Naive thymus-derived CD8-positive, alpha-beta T cell (primary cell): Measurements from ENCODE around the gene CACNA1E. TPM values are rescaled to one million over a fixed set of nuclear protein-coding genes. Genes with fewer than 3 reads are reported as not detected.
A peak's percentile ranks its signal among the peaks of the same experiment; 100 is the strongest.

ENCODE experiments used
- ATAC-seq, 2 donors: fragments of 150-1000 bp; cut with Tn5 transposase in 1 of 2; sonication (Bioruptor Pico), chemical (Tn5 transposase) in 1 of 2; 1 replicate in 1 of 2; 2 replicates in 1 of 2; pipeline ENCODE4 v1.10.0; 2021; ENCODE audit warnings: mild to moderate bottlenecking in 2 of 2, moderate library complexity in 2 of 2
- POLR2A ChIA-PET: fragments of 350-600 bp; sonication (Branson Sonifier 250); formaldehyde crosslinking; loops from one replicate; lab custom pipeline; 2021; ENCODE audit warnings: antibody characterized with exemption; lab: Charles Lee
- DNase-seq, 10 donors: peaks; one replicate each; pipeline versions ENCODE4 v3.0.0 to v3.0.0-alpha.2; 2020 to 2022
- H3K27ac Mint-ChIP-seq, 10 donors: one replicate each; pipeline ENCODE4 v1.8.0; 2020 to 2022; ENCODE audit warnings: mild to moderate bottlenecking in 10 of 10, mixed read lengths in 10 of 10, moderate library complexity in 4 of 10, inconsistent platforms in 1 of 10
- H3K27me3 Mint-ChIP-seq, 5 donors: one replicate each; pipeline ENCODE4 v1.8.0; 2021 to 2022; ENCODE audit warnings: mixed read lengths in 5 of 5
- H3K36me3 Mint-ChIP-seq, 3 donors: one replicate each; pipeline ENCODE4 v1.8.0; 2020 to 2022; ENCODE audit warnings: mixed read lengths in 3 of 3, mild to moderate bottlenecking in 2 of 3, inconsistent platforms in 1 of 3
- H3K4me1 Mint-ChIP-seq, 4 donors: one replicate each; pipeline ENCODE4 v1.8.0; 2021 to 2022; ENCODE audit warnings: mixed read lengths in 4 of 4
- H3K4me3 Mint-ChIP-seq, 10 donors: one replicate each; pipeline ENCODE4 v1.8.0; 2020 to 2022; ENCODE audit warnings: mild to moderate bottlenecking in 10 of 10, mixed read lengths in 10 of 10, moderate library complexity in 6 of 10, inconsistent platforms in 1 of 10
- H3K9me3 Mint-ChIP-seq, 9 donors: one replicate each; pipeline ENCODE4 v1.8.0; 2020 to 2022; ENCODE audit warnings: mixed read lengths in 9 of 9, mild to moderate bottlenecking in 3 of 9, inconsistent platforms in 1 of 9, moderate library complexity in 1 of 9
- polyA plus RNA-seq, 3 donors: library from polyadenylated mRNA; unstranded; fragments of 300-500 nt; fragmentation: Illumina TruSeq; gene quantifications; one replicate each; pipeline ENCODE4 v1.2.3, GENCODE V29; 2021
- total RNA-seq, 8 experiments: library from RNA in 2 of 8; stranded (reverse) in 2 of 8; gene quantifications; one replicate each; pipeline ENCODE4 v1.2.3 and lab custom pipeline; 2021 to 2026

The CACNA1E gene
- total and polyA plus RNA-seq, 5 experiments from 2014 or later, result not detected

GRCh38 chr1:181748013-181748412, 264.7 kb downstream of the CACNA1E start:
- ATAC-seq (no peak), DNase-seq (no peak)
- no peak overlapping the region for H3K27ac Mint-ChIP-seq
- H3K27me3 Mint-ChIP-seq, result peaks cover 0 to 16% (median 9%) of the 10 kb centered on the region in 5 donors
- POLR2A ChIA-PET, result no interaction called here
- H3K4me3 Mint-ChIP-seq, result no peak overlapping the region
- H3K9me3 Mint-ChIP-seq, result no peaks in the 10 kb centered on the region
- no peaks in the 10 kb centered on the region for H3K4me1 Mint-ChIP-seq
- no peaks in the 10 kb centered on the region for H3K36me3 Mint-ChIP-seq

GRCh38 chr1:181754103-181754502, 270.8 kb downstream of the CACNA1E start:
- H3K4me3 Mint-ChIP-seq, result no peak overlapping the region
- POLR2A ChIA-PET, result no interaction called here

GRCh38 chr1:181759481-181759880, 276.2 kb downstream of the CACNA1E start:
- Mint-ChIP-seq H3K4me3 (no peak overlapping the region), H3K9me3 (no peaks in the 10 kb centered on the region), H3K4me1 (no peaks in the 10 kb centered on the region), H3K27me3 (peaks cover 1 to 22% (median 6%) of the 10 kb centered on the region in 5 donors), H3K27ac (no peak overlapping the region), H3K36me3 (no peaks in the 10 kb centered on the region)
- ATAC-seq, result no peak
- POLR2A ChIA-PET, result no interaction called here
- DNase-seq, result no peak

More at GRCh38 chr1:181754103-181754502, 270.8 kb downstream of the CACNA1E start:
- ATAC-seq (no peak), DNase-seq (no peak)
- Mint-ChIP-seq H3K4me1 (no peaks in the 10 kb centered on the region), H3K36me3 (no peaks in the 10 kb centered on the region), H3K27ac (no peak overlapping the region), H3K27me3 (peaks cover 0 to 23% (median 10%) of the 10 kb centered on the region in 5 donors), H3K9me3 (no peaks in the 10 kb centered on the region)

- POLR2A ChIA-PET, result no interaction called here
- Mint-ChIP-seq H3K4me3 (no peak overlapping the region), H3K9me3 (no peaks in the 10 kb centered on the region), H3K27me3 (peaks cover 3 to 21% (median 4%) of the 10 kb centered on the region in 5 donors), H3K27ac (no peak overlapping the region), H3K36me3 (no peaks in the 10 kb centered on the region), H3K4me1 (no peaks in the 10 kb centered on the region)
- ATAC-seq, result no peak
- DNase-seq, result no peak
These were observed 280.4 kb downstream of the CACNA1E start for GRCh38 chr1:181763736-181764135.

GRCh38 chr1:181765451-181766026, 282.2 kb downstream of the CACNA1E start:
- ATAC-seq, result no peak
- H3K4me1 Mint-ChIP-seq, result no peaks in the 10 kb centered on the region
- peaks cover 1 to 19% (median 6%) of the 10 kb centered on the region in 5 donors for H3K27me3 Mint-ChIP-seq
- H3K36me3 Mint-ChIP-seq, result no peaks in the 10 kb centered on the region
- POLR2A ChIA-PET, result no interaction called here
- no peak overlapping the region for H3K4me3 Mint-ChIP-seq
- peak overlapping the region in 1 of 10 donors; percentile 87 for H3K27ac Mint-ChIP-seq
- no peak for DNase-seq
- H3K9me3 Mint-ChIP-seq, result peaks cover 0 to 1% (median 0%) of the 10 kb centered on the region in 9 donors

GRCh38 chr1:181767001-181767708, 283.8 kb downstream of the CACNA1E start:
- Mint-ChIP-seq H3K27ac (no peak overlapping the region), H3K27me3 (peaks cover 1 to 19% (median 8%) of the 10 kb centered on the region in 5 donors), H3K4me3 (no peak overlapping the region), H3K9me3 (peaks cover 0 to 1% (median 0%) of the 10 kb centered on the region in 9 donors), H3K4me1 (no peaks in the 10 kb centered on the region), H3K36me3 (no peaks in the 10 kb centered on the region)
- no peak for ATAC-seq
- POLR2A ChIA-PET, result no interaction called here
- DNase-seq, result no peak

GRCh38 chr1:181768211-181768929, 285.1 kb downstream of the CACNA1E start:
- no peaks in the 10 kb centered on the region for H3K36me3 Mint-ChIP-seq
- no peak overlapping the region for H3K4me3 Mint-ChIP-seq
- POLR2A ChIA-PET, result no interaction called here
- H3K27me3 Mint-ChIP-seq, result peaks cover 0 to 11% (median 8%) of the 10 kb centered on the region in 5 donors
- H3K27ac Mint-ChIP-seq, result no peak overlapping the region
- ATAC-seq (no peak), DNase-seq (no peak)
- peaks cover 0 to 1% (median 0%) of the 10 kb centered on the region in 9 donors for H3K9me3 Mint-ChIP-seq
- H3K4me1 Mint-ChIP-seq, result no peaks in the 10 kb centered on the region

- H3K4me1 Mint-ChIP-seq, result no peaks in the 10 kb centered on the region
- peaks cover 0 to 11% (median 8%) of the 10 kb centered on the region in 5 donors for H3K27me3 Mint-ChIP-seq
- no peaks in the 10 kb centered on the region for H3K36me3 Mint-ChIP-seq
- no peak for ATAC-seq
- H3K4me3 Mint-ChIP-seq, result no peak overlapping the region
- POLR2A ChIA-PET, result no interaction called here
- no peak for DNase-seq
- H3K9me3 Mint-ChIP-seq, result peaks cover 0 to 1% (median 0%) of the 10 kb centered on the region in 9 donors
- H3K27ac Mint-ChIP-seq, result no peak overlapping the region
These were observed 285.6 kb downstream of the CACNA1E start for GRCh38 chr1:181768930-181769280.

- POLR2A ChIA-PET, result no interaction called here
- no peak for ATAC-seq
- Mint-ChIP-seq H3K27me3 (peaks cover 0 to 11% (median 5%) of the 10 kb centered on the region in 5 donors), H3K9me3 (peaks cover 0 to 1% (median 0%) of the 10 kb centered on the region in 9 donors), H3K27ac (no peak overlapping the region), H3K4me1 (no peaks in the 10 kb centered on the region), H3K36me3 (no peaks in the 10 kb centered on the region), H3K4me3 (no peak overlapping the region)
- no peak for DNase-seq
These were observed 286.5 kb downstream of the CACNA1E start for GRCh38 chr1:181769846-181770245.

- H3K36me3 Mint-ChIP-seq, result no peaks in the 10 kb centered on the region
- H3K4me1 Mint-ChIP-seq, result no peaks in the 10 kb centered on the region
- peaks cover 0 to 8% (median 3%) of the 10 kb centered on the region in 5 donors for H3K27me3 Mint-ChIP-seq
- H3K27ac Mint-ChIP-seq, result no peak overlapping the region
- peaks cover 0 to 1% (median 0%) of the 10 kb centered on the region in 9 donors for H3K9me3 Mint-ChIP-seq
- POLR2A ChIA-PET, result no interaction called here
- ATAC-seq, result no peak
- DNase-seq, result no peak
- no peak overlapping the region for H3K4me3 Mint-ChIP-seq
These were observed 289.4 kb downstream of the CACNA1E start for GRCh38 chr1:181772714-181773113.

GRCh38 chr1:181776044-181776443, 292.7 kb downstream of the CACNA1E start:
- POLR2A ChIA-PET, result no interaction called here
- ATAC-seq (no peak), DNase-seq (no peak)
- Mint-ChIP-seq H3K27ac (no peak overlapping the region), H3K4me1 (no peaks in the 10 kb centered on the region), H3K36me3 (no peaks in the 10 kb centered on the region), H3K9me3 (no peaks in the 10 kb centered on the region), H3K27me3 (peaks cover 0 to 8% (median 1%) of the 10 kb centered on the region in 5 donors), H3K4me3 (no peak overlapping the region)

GRCh38 chr1:181777286-181777685, 294.0 kb downstream of the CACNA1E start:
- no peak for ATAC-seq
- Mint-ChIP-seq H3K27ac (no peak overlapping the region), H3K4me1 (no peaks in the 10 kb centered on the region), H3K4me3 (no peak overlapping the region), H3K36me3 (no peaks in the 10 kb centered on the region), H3K9me3 (no peaks in the 10 kb centered on the region), H3K27me3 (peaks cover 0 to 15% (median 1%) of the 10 kb centered on the region in 5 donors)
- POLR2A ChIA-PET, result no interaction called here
- no peak for DNase-seq

GRCh38 chr1:181777812-181778211, 294.5 kb downstream of the CACNA1E start:
- POLR2A ChIA-PET, result no interaction called here
- Mint-ChIP-seq H3K36me3 (no peaks in the 10 kb centered on the region), H3K27me3 (peaks cover 0 to 15% (median 2%) of the 10 kb centered on the region in 5 donors), H3K9me3 (no peaks in the 10 kb centered on the region), H3K4me1 (no peaks in the 10 kb centered on the region), H3K27ac (no peak overlapping the region), H3K4me3 (no peak overlapping the region)
- DNase-seq (no peak), ATAC-seq (no peak)
